ENCODE measurements around the gene DCHS2.

DNA sequence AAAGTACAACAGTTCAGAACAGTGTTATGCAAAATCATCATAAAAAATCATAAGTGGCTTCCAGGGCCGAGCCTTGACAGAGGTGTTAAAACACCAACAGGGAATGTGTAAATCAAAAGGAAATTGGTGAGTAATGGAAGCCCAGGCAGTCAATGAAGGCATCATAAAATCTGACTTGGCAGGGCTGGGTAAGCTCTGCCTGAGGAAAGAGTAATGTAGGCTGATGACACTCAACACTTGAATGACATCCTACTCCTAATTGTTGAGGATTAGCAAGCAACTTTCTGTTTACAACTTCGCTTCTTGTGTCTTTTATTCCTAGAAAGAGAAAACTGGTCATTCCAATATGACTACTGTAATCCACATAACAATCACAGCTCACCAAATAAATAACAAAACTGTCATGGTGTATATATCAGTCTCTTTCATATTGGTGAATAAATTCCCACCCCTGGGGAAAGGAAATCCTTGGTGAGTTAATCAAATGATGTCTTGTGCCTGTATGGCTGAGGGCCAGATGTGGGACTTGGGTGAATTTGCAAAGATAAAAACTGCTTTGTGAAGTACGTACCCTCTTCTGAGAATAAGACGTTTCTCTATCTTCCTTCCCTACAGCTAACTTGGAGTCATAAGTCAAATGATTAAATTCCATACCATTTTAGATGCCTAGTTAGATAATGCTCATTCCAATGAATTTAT, 196.8 kb downstream of the DCHS2 start:
- TF ChIP-seq, protein P1, sequence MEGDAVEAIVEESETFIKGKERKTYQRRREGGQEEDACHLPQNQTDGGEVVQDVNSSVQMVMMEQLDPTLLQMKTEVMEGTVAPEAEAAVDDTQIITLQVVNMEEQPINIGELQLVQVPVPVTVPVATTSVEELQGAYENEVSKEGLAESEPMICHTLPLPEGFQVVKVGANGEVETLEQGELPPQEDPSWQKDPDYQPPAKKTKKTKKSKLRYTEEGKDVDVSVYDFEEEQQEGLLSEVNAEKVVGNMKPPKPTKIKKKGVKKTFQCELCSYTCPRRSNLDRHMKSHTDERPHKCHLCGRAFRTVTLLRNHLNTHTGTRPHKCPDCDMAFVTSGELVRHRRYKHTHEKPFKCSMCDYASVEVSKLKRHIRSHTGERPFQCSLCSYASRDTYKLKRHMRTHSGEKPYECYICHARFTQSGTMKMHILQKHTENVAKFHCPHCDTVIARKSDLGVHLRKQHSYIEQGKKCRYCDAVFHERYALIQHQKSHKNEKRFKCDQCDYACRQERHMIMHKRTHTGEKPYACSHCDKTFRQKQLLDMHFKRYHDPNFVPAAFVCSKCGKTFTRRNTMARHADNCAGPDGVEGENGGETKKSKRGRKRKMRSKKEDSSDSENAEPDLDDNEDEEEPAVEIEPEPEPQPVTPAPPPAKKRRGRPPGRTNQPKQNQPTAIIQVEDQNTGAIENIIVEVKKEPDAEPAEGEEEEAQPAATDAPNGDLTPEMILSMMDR (conservative IDR thresholded peaks at IDR 0.05; ENCODE audit: low read depth in 2 of 2), result no peak
- TF ChIP-seq STAT1 (IDR thresholded peaks at IDR 0.05; ENCODE audit: unreplicated experiment) (no peak), POLR2AphosphoS5 (IDR thresholded peaks at IDR 0.05; ENCODE audit: low read depth) (no peak), EZH2 (IDR thresholded peaks at IDR 0.05; ENCODE audit: low read depth, unreplicated experiment) (no peak), JUNB (IDR thresholded peaks at IDR 0.05; ENCODE audit: unreplicated experiment) (no peak)
- TF ChIP-seq, protein P2, sequence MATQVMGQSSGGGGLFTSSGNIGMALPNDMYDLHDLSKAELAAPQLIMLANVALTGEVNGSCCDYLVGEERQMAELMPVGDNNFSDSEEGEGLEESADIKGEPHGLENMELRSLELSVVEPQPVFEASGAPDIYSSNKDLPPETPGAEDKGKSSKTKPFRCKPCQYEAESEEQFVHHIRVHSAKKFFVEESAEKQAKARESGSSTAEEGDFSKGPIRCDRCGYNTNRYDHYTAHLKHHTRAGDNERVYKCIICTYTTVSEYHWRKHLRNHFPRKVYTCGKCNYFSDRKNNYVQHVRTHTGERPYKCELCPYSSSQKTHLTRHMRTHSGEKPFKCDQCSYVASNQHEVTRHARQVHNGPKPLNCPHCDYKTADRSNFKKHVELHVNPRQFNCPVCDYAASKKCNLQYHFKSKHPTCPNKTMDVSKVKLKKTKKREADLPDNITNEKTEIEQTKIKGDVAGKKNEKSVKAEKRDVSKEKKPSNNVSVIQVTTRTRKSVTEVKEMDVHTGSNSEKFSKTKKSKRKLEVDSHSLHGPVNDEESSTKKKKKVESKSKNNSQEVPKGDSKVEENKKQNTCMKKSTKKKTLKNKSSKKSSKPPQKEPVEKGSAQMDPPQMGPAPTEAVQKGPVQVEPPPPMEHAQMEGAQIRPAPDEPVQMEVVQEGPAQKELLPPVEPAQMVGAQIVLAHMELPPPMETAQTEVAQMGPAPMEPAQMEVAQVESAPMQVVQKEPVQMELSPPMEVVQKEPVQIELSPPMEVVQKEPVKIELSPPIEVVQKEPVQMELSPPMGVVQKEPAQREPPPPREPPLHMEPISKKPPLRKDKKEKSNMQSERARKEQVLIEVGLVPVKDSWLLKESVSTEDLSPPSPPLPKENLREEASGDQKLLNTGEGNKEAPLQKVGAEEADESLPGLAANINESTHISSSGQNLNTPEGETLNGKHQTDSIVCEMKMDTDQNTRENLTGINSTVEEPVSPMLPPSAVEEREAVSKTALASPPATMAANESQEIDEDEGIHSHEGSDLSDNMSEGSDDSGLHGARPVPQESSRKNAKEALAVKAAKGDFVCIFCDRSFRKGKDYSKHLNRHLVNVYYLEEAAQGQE (IDR thresholded peaks at IDR 0.05; ENCODE audit: unreplicated experiment), result no peak

All from GM23338 (cell line).